Activated T-helper 1 cell treated with anti-CD3 and anti-CD28 coated beads, Interleukin-12 subunit alpha, Interleukin-12 subunit beta, Interleukin-2, Interleukin-4 antibody, amounts not matched to agents 30 ng/mL and 10 ng/mL and 1 ng/mL, durations not matched to agents 14 hours and 24 hours and 36 hours (primary cell): ENCODE data around the gene LRG1. TPM values are rescaled to one million over a fixed set of nuclear protein-coding genes. Genes with fewer than 3 reads are reported as not detected.
"Not testable (repeated sequence)": the region's sequence is repeated elsewhere in the genome, so short reads cannot be mapped to it uniquely, and the experiment has no call there.

Source experiments
- DNase-seq: peaks from one replicate; pipeline ENCODE4 v3.0.0; 2021; ENCODE audit warnings: low spot score
- H3K27ac Mint-ChIP-seq: one replicate; pipeline ENCODE4 v1.8.0; 2021; ENCODE audit warnings: mild to moderate bottlenecking, mixed read lengths
- H3K27me3 Mint-ChIP-seq: one replicate; pipeline ENCODE4 v1.8.0; 2022; ENCODE audit warnings: mild to moderate bottlenecking, moderate library complexity, mixed read lengths; ENCODE audit not compliant: insufficient read depth
- H3K36me3 Mint-ChIP-seq: one replicate; pipeline ENCODE4 v1.8.0; 2021; ENCODE audit warnings: low read depth, mixed read lengths
- H3K4me1 Mint-ChIP-seq: one replicate; pipeline ENCODE4 v1.8.0; 2021; ENCODE audit warnings: low read depth, mixed read lengths
- H3K4me3 Mint-ChIP-seq: one replicate; pipeline ENCODE4 v1.8.0; 2021; ENCODE audit warnings: mild to moderate bottlenecking, moderate library complexity, mixed read lengths
- H3K9me3 Mint-ChIP-seq: one replicate; pipeline ENCODE4 v1.8.0; 2021; ENCODE audit warnings: mixed read lengths
- intact Hi-C: fragments of 100-400 bp; cut with micrococcal nuclease; formaldehyde crosslinking; loops from one replicate; pipeline ENCODE4 v1.15.1; 2024
- total RNA-seq: library from RNA; stranded (reverse); gene quantifications from 2 replicates; pipeline ENCODE4 v1.2.3, GENCODE V29; 2022

LRG1 gene
- total RNA-seq, 1 donor from 2014 or later, result 0.39 TPM

DNA sequence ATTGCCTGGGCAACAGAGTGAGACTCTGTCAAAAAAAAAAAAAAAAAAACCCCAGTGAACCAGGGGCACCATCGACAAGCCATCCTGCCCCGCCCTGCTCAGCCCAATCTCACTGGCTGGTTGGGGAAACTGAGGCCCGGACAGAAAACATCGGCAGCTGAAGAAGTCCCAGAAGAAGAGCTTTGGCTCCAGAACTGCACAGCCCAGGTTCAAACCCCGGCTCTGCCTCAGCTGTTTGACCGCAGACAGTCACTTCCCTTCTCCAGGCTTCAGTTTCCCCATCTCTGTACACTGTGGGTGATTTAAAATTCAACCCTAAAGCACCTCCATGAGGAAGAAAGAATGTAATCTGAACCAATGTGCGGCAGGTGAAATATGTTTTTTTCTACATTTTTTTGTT is 29.1 kb upstream of the LRG1 start:
- Mint-ChIP-seq H3K36me3 (no peaks in the 10 kb centered on the region), H3K4me1 (no peaks in the 10 kb centered on the region), H3K27ac (no peak overlapping the region), H3K9me3 (no peaks in the 10 kb centered on the region), H3K27me3 (peaks cover 5% of the 10 kb centered on the region), H3K4me3 (no peak overlapping the region)
- intact Hi-C loops, result no loop called here
- DNase-seq, result no peak

DNA sequence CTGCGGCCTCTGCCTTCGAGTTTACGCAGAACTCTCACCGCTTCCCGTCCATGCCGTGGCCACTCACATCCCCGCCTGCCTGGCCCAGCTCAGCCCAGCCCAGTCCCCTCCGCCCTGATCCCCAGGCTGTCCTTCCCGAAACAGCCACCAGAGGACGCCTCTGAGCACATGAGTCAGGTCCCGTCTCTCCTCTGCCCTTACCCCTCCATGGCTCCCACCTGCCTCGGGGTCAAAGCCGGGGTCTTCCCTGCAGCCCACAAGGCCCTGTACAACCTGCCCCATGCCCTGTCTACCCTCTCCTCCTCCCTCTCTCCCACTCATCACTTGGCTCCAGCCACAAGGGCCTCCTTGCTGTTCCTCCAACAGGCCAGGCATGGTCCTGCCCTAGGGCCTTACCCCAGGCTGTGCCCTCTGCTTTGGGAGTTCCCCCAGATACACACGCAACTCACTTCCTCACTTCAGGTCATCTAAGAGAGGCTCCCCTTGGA is 27.8 kb upstream of the LRG1 start:
- no peaks in the 10 kb centered on the region for H3K4me1 Mint-ChIP-seq
- H3K9me3 Mint-ChIP-seq, result no peaks in the 10 kb centered on the region

DNA sequence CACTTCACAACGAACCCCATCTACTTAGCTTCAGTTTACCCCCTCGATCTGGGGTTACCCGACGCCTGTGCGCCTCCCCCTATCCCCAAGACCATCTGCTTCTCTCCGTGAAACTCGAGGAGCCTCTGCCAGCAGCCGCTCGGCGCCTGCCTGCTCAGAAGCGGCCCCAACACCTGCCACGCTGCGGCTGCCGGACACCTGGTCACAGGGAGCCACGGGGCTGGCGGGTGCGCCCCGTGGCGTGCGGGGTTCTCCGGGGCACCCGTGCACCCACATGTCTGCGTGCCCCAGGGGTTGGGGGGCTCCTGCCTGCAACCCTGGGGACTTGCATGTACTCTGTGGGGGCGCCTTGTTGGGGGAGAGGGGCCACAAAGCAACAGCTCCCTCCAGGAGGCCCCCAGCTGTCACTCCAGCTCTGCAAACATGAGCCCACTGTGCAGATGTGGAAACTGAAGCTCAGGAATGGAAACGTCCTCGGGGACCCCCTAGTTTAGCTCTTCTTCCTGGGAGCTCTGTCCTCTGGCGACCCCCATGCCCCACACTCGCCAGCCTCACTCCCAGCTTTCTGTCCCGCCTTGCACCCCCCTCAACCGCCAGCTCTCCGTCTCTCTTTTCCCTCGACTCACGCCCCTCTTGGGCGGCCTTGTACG is 26.7 kb upstream of the LRG1 start:
- Mint-ChIP-seq H3K27ac (no peak overlapping the region), H3K27me3 (peaks cover 7% of the 10 kb centered on the region), H3K4me3 (no peak overlapping the region), H3K36me3 (no peaks in the 10 kb centered on the region), H3K9me3 (no peaks in the 10 kb centered on the region), H3K4me1 (no peaks in the 10 kb centered on the region)
- intact Hi-C loops, result loop anchor here (2.0 kb wide), 1 partner anchor 70 kb away; no protein-coding TSS in a partner anchor
- no peak for DNase-seq

More for the DNA sequence above, 27.8 kb upstream of the LRG1 start:
- Mint-ChIP-seq H3K4me3 (no peak overlapping the region), H3K27ac (no peak overlapping the region), H3K27me3 (peaks cover 5% of the 10 kb centered on the region), H3K36me3 (no peaks in the 10 kb centered on the region)
- intact Hi-C loops, result loop anchor here (2.0 kb wide), 1 partner anchor 69 kb away; no protein-coding TSS in a partner anchor
- peak; percentile 21 for DNase-seq

DNA sequence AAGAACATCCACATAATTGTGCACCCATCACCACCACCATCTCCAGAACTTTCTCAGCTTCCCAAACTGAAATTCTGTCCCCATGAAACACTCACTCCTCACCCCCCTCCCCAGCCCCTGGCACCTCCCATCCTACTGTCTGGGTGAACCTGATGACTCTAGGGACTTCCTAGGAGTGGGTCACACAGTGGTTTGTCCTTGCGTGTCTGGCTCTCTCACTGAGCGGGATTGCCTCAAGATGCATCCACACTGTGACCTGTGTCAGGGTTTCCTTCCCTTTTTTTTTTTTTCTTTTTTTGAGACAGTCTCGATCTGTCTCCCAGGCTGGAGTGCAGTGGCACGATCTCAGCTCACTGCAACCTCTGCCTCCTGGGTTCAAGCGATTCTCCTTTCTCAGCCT is 23.7 kb upstream of the LRG1 start:
- intact Hi-C loops, H3K4me3 Mint-ChIP-seq, DNase-seq, H3K27me3 Mint-ChIP-seq, H3K4me1 Mint-ChIP-seq, H3K36me3 Mint-ChIP-seq, H3K27ac Mint-ChIP-seq, H3K9me3 Mint-ChIP-seq: not testable (repeated sequence)

DNA sequence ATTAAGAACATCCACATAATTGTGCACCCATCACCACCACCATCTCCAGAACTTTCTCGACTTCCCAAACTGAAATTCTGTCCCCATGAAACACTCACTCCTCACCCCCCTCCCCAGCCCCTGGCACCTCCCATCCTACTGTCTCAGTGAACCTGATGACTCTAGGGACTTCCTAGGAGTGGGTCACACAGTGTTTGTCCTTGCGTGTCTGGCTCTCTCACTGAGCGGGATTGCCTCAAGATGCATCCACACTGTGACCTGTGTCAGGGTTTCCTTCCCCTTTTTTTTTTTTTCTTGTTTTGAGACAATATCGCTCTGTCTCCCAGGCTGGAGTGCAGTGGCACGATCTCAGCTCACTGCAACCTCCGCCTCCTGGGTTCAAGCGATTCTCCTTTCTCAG is 22.2 kb upstream of the LRG1 start:
- H3K4me3 Mint-ChIP-seq, H3K4me1 Mint-ChIP-seq, intact Hi-C loops, H3K27ac Mint-ChIP-seq, H3K36me3 Mint-ChIP-seq, H3K27me3 Mint-ChIP-seq, H3K9me3 Mint-ChIP-seq, DNase-seq: not testable (repeated sequence)

DNA sequence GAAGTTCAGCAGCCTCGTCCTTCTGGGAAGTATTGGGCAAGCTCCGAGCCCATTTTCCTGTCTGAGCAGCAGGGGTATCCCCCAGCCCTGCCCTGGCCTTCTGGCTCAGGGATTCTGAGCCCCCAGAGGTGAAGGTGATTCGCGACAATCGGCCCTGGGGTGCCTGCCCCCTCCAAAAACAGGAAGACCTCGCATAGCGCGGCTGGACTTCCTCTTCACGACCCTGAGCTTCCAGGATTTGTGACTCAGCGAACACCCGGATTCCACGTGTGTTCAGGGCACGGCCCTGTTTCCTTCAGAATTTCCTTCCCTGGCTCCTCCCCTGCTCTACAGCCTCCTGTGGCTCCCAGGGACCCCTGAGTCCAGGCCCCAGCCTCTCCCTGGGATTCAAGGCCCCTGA is 19.7 kb upstream of the LRG1 start, which contains the start of gene SEMA6B:
Gene SEMA6B (minus strand): TSS at position 116 of the 400 bp plus-strand sequence. CDS start 1,227 bp downstream, outside the sequence.
- Mint-ChIP-seq H3K4me1 (peaks cover 5% of the 10 kb centered on the region), H3K27ac (no peak within 1 kb of the TSS), H3K9me3 (no peaks in the 10 kb centered on the region), H3K4me3 (no peak within 1 kb of the TSS), H3K36me3 (no peaks in the 10 kb centered on the region), H3K27me3 (peaks cover 2% of the 10 kb centered on the region)
- intact Hi-C loops, result no loop called here
- DNase-seq, result no peak

DNA sequence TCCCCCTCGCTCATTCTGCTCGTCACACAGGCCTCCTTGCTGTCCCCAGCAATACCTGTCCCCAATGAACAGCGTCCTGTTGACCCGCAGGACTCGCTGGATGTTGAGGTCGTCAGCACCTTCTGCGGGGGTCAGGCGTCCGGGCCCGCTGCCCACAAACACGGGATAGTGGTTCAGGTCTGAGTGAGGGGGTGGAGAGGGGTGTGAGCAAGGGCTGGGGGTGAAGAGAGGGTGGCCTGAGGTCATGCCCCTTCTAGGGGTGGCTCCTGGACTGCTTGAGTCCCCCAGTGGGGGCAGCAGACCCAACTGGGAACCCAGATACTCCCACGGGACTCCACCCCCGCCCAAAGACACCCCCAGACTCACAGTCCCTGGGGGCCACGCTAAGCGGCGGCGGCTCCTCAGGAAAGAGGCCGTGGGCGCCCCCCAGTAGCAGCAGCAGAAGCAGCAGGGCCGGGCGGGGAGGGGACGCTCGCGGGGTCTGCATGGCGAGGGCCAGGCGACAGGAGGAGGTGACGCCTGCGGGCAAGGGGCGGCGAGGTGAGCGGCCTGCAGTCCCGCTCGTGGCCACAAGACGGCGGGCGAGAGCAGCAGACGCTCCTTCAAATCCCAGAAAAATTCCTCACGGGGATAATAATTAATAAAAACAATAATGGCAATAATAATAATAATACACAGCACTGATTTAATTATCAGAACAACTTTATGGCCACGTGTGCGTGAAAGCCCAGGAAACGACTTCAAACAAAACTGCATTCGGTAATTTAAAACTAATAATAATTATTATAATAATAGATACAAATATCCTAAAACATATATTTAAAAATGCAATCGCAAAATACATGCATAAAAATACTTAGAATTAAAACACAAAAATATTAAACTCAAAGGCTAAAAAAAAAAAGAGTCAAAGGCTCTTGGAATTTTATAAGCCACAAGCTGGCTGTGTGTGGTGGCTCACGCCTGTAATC is 18.4 kb upstream of the LRG1 start:
- no peaks in the 10 kb centered on the region for H3K9me3 Mint-ChIP-seq
- intact Hi-C loops, result no loop called here
- H3K4me1 Mint-ChIP-seq, result peaks cover 5% of the 10 kb centered on the region
- H3K4me3 Mint-ChIP-seq, result no peak overlapping the region
- no peak overlapping the region for H3K27ac Mint-ChIP-seq
- peaks cover 2% of the 10 kb centered on the region for H3K27me3 Mint-ChIP-seq
- no peaks in the 10 kb centered on the region for H3K36me3 Mint-ChIP-seq
- DNase-seq, result no peak

DNA sequence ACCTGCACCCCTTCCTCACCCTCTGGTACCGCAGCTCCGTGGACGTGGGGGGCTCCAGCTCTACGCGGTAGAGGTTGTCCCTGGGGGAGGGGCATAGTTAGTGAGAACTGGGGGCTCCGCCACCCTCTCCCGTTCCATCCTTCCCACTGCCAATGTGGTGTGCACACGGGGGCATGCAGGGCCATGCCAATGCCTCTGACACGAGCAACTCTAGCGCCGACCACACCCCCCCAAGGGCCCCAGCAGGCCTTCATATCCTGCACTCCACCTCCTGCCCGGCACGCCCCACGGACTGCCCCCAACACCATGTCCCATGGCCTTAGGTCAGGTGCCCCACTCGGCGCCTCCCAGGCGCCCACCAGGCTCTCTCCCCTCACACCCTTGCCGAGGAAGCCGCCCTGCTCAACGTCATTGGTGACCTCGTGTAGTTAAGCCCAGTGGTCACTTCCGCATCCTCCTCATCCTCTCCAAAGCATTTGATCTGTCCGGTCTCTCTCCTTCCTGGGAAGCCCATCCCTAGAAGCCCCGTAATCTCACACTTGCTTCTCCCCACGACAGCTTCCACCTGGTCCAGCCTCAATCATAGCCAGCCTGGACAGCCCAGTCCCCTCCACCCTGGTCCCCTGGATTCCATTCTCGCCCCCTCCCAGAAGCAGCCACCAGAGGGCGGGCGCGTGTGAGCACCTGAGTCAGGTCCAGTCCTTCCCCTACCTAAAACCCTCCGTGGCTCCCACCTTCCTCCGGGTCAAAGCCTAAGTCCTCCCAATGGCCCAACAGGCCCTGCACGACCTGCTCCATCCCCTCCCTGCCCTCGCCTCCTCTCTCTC is 17.5 kb upstream of the LRG1 start:
- intact Hi-C loops, result no loop called here
- Mint-ChIP-seq H3K4me3 (no peak overlapping the region), H3K27ac (no peak overlapping the region), H3K36me3 (no peaks in the 10 kb centered on the region), H3K27me3 (peaks cover 2% of the 10 kb centered on the region), H3K4me1 (peaks cover 5% of the 10 kb centered on the region), H3K9me3 (no peaks in the 10 kb centered on the region)
- no peak for DNase-seq

DNA sequence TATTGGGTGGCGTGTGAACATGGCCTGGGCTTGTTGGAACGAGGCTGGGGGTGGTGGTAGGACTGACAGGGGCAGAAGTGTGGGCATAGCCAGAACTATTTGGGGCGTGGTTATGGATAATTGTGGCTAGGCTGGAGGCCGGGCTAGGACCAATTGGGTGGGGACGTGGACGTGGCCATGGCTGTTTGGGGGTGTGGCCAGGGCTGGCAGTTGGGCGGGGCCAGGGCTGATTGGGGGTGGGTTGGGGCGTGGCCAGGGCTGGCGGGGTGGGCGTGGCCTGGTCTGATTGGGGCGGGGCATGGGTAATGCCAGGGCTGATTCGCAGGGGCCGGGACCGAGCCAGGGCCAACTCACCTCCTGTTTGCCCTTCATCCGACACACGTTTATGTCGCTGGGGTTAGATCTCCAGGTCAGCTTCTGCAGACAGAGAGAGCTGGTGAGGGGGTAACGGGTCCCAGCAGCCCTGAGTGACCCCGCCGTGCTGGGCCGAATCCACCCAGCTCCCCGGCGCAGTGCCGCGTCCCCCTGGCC is 16.8 kb upstream of the LRG1 start:
- Mint-ChIP-seq H3K27me3 (no peaks in the 10 kb centered on the region), H3K4me1 (peaks cover 5% of the 10 kb centered on the region), H3K9me3 (no peaks in the 10 kb centered on the region), H3K4me3 (no peak overlapping the region), H3K27ac (no peak overlapping the region), H3K36me3 (no peaks in the 10 kb centered on the region)
- intact Hi-C loops, result no loop called here
- no peak for DNase-seq

DNA sequence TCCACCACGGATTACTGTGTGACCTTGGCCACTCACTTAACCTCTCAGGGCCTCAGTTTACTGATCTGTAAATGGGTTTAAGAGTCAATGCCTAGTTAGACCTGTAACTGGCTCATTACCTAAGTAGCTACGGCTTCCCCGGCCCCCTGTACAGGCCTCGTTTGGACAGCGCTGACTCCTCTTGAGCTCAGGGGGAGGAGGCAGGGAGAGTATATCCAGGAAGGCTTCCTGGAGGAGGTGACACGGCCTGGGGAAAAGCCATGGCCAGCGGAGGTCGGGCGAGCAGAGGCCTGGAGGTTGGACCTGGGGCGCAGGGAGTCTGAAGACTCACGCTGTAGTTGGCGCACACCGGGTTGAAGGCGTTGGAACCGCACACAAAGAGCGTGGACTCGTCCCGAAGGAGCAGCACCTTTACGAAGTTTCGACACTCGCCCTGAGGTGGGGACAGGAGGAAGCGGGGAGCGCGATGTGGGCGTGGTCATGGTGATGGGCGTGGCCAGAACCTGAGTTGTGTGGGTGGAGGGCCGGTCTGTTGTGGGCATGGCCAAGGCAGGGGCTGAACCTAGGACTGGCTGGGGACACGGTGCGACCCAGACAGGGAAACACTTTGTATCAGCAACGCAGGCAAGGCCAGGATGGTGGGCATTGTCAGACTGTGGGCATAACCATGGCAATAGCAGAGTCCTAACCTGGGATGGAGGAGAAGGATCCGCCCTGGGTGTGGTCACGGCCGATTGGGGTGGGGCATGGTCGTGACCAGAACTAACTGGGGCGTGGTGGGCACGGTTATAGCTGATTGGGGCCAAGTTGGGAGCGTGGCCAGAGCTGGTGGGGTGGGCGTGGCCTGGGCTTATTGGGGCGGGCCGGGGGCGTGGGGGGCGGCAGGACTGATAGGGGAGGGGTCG is 16.1 kb upstream of the LRG1 start:
- no peaks in the 10 kb centered on the region for H3K36me3 Mint-ChIP-seq
- no peaks in the 10 kb centered on the region for H3K9me3 Mint-ChIP-seq
- no peak overlapping the region for H3K27ac Mint-ChIP-seq
- intact Hi-C loops, result no loop called here
- H3K4me3 Mint-ChIP-seq, result no peak overlapping the region
- H3K27me3 Mint-ChIP-seq, result no peaks in the 10 kb centered on the region
- peaks cover 5% of the 10 kb centered on the region for H3K4me1 Mint-ChIP-seq
- no peak for DNase-seq

DNA sequence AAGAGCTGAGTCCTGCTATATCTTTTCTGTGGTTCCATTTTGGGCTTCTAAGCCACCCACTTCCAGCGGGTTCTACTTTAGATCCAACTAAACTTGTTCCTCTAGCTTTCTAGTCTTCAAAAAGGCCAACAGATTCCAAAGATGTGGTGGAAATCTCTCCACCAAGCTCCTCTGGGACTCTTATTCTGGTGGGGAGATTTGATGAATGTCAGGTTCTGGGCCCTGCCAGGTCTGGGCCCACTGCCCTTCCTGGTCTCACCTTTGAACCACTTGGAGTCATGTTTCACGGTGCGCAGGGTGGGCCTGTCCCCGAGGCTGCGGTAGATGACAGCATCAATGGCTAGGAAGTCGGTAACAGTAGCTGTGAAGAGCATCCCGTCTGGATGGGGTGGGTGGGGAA is 14.9 kb upstream of the LRG1 start:
- no peaks in the 10 kb centered on the region for H3K27me3 Mint-ChIP-seq
- H3K36me3 Mint-ChIP-seq, result no peaks in the 10 kb centered on the region
- H3K4me1 Mint-ChIP-seq, result peaks cover 5% of the 10 kb centered on the region
- no peaks in the 10 kb centered on the region for H3K9me3 Mint-ChIP-seq
- no peak for DNase-seq
- no peak overlapping the region for H3K27ac Mint-ChIP-seq
- intact Hi-C loops, result no loop called here
- no peak overlapping the region for H3K4me3 Mint-ChIP-seq
